GM19099 (cell line): Measurements from ENCODE around the gene CCDC88B.

Experiments used
- POLR2A ChIP-seq: IDR thresholded peaks from 3 replicates; pipeline ENCODE4 v1.6.1; 2011; ENCODE audit warnings: low read depth; ENCODE audit not compliant: insufficient read length; ENCODE audit errors: extremely low read depth

CCDC88B gene, protein sequence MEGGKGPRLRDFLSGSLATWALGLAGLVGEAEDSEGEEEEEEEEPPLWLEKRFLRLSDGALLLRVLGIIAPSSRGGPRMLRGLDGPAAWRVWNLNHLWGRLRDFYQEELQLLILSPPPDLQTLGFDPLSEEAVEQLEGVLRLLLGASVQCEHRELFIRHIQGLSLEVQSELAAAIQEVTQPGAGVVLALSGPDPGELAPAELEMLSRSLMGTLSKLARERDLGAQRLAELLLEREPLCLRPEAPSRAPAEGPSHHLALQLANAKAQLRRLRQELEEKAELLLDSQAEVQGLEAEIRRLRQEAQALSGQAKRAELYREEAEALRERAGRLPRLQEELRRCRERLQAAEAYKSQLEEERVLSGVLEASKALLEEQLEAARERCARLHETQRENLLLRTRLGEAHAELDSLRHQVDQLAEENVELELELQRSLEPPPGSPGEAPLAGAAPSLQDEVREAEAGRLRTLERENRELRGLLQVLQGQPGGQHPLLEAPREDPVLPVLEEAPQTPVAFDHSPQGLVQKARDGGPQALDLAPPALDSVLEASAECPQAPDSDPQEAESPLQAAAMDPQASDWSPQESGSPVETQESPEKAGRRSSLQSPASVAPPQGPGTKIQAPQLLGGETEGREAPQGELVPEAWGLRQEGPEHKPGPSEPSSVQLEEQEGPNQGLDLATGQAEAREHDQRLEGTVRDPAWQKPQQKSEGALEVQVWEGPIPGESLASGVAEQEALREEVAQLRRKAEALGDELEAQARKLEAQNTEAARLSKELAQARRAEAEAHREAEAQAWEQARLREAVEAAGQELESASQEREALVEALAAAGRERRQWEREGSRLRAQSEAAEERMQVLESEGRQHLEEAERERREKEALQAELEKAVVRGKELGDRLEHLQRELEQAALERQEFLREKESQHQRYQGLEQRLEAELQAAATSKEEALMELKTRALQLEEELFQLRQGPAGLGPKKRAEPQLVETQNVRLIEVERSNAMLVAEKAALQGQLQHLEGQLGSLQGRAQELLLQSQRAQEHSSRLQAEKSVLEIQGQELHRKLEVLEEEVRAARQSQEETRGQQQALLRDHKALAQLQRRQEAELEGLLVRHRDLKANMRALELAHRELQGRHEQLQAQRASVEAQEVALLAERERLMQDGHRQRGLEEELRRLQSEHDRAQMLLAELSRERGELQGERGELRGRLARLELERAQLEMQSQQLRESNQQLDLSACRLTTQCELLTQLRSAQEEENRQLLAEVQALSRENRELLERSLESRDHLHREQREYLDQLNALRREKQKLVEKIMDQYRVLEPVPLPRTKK (N-terminal part only)

DNA sequence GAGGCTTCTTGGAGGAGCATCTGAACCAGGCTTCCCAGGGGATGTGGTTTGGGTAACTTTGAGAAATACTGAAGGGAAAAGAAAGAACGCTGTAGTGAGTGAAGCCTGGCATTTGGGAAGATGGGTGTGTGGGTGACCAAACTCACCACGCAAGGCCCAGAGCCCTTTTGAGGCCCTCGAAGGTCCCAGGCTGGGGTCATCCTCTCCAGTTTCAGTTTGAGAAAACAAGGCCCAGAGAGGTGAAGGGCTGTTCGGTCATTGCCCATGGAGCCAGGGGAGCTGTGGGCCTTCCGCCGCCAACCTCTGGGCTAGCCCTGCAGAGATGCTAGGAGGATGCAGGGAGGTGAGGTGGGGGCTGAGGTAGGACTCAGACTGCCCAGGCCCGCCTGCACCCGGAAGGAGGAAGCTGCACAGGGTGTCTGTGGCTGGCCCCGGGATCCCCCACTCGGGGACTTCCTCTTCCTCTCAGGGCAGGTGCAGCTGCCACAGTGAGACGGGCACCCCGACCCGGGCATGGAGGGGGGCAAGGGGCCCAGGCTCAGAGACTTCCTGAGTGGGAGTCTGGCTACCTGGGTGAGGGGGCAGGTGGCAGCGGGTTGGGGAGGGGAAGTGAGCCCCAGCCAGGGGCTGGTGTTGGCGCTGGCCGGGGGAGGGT, at the start of gene CCDC88B:
Gene CCDC88B (plus strand): TSS at position 451 of the 655 bp plus-strand sequence. CDS start 63 bp downstream, at position 514.
- TF ChIP-seq POLR2A, result peak; percentile 70

DNA sequence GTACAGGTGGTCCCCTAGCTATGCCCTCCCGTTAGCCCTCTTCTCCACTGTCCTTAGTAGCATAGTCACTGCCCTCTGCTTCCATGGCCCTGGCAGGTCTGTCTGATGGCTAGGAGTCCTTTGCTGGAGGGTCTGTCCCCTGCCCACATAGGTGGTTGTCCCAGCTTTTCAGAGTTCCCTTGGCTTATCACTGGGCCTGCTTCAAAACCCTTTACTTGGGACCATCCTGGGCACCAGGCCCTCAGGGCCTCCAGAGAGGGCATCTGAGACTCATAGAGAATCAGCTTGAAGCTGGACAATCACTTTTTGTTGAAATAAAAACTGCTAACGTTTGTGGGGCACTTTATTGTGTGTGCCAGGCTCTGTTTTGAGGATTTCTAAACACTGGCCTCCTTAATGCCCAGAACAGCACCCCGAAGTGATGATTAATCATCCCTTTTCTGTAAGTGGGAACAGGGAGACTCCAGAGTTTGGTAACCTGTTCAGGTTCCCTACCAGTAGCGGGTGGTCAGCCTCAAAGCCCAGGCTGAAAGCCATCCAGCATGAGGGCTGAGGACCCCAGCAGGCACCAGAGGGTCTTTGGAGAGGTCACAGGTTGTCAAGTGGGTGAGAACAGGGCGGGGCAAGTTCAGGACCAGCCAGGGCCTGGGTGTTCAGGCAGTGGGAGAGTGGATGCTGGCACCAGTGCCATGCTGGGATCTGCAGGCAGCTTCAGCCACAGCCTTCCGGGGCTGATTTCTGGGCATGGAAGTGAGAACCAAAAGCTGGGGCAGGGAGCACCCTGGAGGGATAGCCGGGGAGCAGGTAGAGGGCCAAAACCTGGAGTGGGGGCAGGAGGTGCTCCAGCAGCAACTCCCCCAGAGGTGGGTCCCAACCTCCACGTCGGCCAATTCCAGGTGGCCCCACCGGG, 49.4 kb upstream of the CCDC88B start:
- TF ChIP-seq POLR2A, result no peak

DNA sequence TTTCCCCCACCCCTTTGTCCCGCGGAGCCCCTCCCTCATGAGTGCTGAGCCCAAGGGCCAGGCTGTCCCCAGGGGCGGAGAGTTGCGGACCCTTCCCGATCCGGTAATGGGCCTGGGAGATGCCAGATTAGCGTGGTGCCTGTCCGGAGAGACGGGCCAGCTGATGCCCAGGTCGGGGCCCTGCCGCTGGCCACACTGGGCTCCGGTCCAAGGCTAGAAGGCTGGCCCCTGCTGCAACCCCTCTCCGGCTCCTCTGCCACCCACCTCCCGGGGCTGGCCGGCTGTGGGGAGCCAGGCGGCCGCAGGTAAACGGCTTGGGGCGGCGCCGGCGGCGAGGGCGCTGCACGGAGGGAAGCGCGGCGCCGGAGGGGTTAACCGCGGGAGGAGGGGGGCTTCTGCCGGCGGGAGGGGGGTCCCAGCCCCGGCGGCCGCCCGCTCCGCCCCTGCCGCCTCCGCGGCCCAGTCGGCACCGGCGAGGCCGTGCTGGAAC, 48.7 kb upstream of the CCDC88B start, which contains the start of gene KCNK4:
Gene KCNK4 (plus strand): TSS at position 41 of the 490 bp plus-strand sequence. CDS start 1,717 bp downstream, outside the sequence.
- no peak for TF ChIP-seq POLR2A

DNA sequence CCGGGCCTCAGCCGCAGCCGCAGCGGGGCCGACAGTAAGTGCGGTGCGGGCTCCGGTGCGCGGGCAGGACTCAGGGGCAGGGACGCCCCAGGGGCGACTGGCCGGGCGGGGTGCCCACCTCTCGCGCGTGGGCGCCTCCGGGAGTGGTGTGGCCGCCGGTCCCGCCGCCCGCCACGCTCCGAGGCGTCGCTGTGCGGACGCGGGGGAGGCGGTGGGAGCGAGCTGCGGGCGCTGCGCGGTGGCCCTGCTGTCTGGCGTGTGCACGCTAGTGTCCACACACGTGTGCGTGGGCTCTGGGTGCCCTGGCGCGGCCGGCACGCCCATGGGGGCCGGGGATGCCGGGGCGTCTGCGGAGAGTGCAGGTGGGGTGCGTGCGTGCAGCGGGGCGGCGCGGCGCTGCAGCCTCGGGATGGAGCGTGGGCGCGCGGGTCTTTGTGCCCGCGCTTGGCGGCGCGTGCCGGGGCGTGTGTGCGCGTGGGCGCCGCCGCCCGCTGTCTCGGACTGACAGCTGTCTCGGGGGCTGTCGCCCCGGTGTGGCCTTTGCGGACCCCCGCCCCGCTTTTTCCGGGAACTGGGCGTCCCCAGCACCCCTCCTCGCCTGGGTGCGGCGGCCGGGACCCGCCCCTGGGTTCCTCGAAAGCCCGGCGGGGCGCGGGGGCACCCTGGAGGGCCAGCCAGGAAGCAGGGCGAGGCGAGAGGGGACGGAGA, 48.1 kb upstream of the CCDC88B start:
- TF ChIP-seq POLR2A, result no peak

DNA sequence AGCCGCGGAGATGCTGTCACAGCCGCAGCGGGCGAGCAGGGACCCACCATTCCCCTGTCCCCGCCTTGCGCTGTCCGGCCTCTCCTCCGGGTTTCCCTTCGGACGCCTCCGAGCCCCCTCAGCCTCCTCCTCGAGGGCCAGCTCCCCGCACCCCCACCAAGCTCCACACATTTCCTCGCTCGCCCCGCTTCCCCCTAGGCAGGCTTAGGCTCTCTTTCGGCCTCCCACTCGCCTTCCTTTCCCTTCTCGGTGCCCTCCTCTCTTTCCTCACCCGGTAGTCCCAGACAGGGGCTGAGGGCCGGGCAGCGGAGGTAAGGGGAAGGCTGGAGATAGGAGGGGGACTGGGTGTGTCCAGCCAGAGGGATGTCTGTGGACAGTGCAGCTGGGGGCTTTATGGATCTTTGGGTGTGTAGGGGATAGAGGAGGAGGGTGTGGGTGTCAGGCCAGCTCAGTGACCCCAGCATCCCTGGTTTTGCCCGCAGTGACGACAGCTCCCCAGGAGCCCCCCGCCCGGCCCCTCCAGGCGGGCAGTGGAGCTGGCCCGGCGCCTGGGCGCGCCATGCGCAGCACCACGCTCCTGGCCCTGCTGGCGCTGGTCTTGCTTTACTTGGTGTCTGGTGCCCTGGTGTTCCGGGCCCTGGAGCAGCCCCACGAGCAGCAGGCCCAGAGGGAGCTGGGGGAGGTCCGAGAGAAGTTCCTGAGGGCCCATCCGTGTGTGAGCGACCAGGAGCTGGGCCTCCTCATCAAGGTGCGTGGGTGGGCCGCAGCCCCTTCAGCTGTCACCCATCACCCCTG, 47.3 kb upstream of the CCDC88B start:
- TF ChIP-seq POLR2A, result no peak

DNA sequence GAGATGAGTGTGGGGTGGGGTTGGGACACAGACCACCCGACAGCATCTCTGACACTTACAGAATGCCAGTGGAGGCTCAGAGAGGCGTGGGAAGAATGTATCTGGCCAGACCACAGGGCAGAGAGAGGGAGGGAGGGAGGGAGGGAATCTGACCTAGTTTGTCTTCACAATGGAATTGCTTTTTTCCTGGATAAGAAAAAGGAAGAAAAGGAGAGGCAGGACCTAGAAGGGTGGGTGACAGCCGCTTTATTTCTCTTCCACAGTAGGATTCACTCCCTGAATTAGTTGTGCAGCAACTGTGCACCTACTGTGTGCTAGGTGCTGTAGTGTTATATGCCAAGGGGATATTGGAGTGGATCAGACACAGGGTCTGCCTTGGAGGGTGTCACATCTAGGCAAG, 45.2 kb upstream of the CCDC88B start:
- TF ChIP-seq POLR2A, result no peak

DNA sequence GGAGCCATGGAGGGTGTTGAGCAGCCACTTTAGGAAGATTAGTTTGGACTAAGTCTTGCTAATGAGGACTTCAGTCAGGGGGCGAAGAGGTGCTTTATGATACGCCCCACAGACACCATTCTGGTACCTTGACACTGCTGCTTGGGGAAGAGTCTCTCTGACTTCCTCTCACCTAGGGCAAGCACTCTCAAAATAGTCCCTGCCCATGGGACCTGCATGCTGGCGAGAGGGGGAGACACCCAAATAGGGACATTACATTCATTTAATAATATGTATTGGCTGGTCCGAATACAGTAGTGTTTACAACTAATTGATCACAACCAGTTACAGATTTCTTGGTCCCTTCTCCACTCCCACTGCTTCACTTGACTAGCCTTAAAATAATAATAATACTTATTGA, 44.2 kb upstream of the CCDC88B start:
- no peak for TF ChIP-seq POLR2A

DNA sequence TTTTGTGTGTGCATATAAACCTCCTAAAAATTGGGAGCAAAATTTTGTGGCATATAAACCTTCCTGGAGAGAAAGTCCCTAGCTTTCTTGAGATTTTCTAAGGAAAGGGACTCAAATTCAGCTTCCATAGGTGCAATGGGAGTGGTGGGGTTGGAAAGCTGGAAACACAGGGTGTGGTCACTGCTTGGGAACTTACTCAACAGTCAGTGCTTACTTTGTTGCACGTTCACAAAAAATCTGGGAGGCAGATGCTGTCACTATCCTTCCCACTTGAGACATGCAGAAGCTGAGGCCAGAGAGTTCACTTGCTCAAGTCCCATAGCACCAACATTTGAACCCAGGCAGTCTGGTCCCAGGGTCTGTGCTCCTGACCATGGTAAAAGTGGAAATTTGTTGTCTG, 43.8 kb upstream of the CCDC88B start:
- no peak for TF ChIP-seq POLR2A

DNA sequence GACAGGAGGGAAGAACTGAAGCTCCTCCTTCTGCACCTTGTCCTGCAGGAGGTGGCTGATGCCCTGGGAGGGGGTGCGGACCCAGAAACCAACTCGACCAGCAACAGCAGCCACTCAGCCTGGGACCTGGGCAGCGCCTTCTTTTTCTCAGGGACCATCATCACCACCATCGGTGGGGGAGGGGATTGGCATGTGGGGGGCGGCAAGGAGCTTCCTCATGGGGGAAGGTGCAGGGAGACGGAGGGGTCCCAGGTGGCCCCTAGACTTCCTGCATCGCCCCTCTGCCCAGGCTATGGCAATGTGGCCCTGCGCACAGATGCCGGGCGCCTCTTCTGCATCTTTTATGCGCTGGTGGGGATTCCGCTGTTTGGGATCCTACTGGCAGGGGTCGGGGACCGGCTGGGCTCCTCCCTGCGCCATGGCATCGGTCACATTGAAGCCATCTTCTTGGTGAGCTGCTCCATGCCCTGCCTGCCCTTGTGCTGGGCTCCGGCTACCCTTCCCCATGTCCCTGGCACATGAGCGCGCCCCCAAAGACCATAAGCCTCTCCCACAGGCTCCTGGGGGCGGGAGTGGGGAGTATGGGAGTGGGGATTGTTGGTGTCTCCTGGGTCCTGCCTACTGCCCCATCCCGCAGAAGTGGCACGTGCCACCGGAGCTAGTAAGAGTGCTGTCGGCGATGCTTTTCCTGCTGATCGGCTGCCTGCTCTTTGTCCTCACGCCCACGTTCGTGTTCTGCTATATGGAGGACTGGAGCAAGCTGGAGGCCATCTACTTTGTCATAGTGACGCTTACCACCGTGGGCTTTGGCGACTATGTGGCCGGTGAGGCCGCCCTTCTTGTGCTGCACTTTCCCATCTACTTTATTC, 42.9 kb upstream of the CCDC88B start:
- no peak for TF ChIP-seq POLR2A

DNA sequence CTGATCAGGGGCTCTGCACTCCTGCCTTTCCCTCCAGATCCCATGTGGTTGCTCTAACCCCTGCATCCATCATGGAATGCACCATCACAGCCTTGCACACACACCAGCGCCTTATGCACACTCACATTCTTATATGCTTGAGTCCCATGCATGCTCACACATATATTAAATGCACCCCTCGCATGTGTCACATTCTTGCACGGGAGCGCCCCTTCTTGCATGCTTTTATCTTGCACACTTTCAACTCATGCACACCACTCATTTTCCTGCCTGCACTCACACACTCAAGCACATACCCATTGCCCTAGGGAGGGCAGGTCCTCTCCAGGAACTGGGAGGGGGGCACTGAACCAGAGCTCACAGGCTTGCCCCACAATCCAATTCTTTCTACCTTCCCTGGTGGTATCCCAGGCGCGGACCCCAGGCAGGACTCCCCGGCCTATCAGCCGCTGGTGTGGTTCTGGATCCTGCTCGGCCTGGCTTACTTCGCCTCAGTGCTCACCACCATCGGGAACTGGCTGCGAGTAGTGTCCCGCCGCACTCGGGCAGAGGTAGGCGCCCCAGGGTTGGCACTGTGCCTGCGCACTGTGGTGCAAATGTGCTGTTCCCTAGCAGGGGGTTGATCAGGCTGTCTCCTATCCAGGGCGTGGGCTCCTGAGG, 42.2 kb upstream of the CCDC88B start:
- TF ChIP-seq POLR2A, result no peak
